ENCODE results near the gene FCF1.

The FCF1 gene

GRCh38 chr14:74763803-74764531, 51.0 kb downstream of the FCF1 start:
- DNase-seq (ENCODE audit: low spot score), result peak; percentile 34

GRCh38 chr14:74765721-74766120, 52.8 kb downstream of the FCF1 start:
- no peak for DNase-seq (ENCODE audit: low spot score)

GRCh38 chr14:74771399-74771798, 58.5 kb downstream of the FCF1 start:
- DNase-seq (ENCODE audit: low spot score), result no peak

- DNase-seq (ENCODE audit: low spot score), result no peak
These were observed 71.7 kb downstream of the FCF1 start for GRCh38 chr14:74784634-74785033.

- DNase-seq (ENCODE audit: low spot score), result no peak
These were observed 72.2 kb downstream of the FCF1 start for GRCh38 chr14:74785056-74785613.

GRCh38 chr14:74786796-74787315, 73.9 kb downstream of the FCF1 start:
- DNase-seq (ENCODE audit: low spot score), result no peak
